ENCODE measurements around the gene MAGI1. TPM values are rescaled to one million over a fixed set of nuclear protein-coding genes. Genes with fewer than 3 reads are reported as not detected.

Gene MAGI1
- total RNA-seq, 6 donors from 2014 or later = 33.0 to 72.9 (median 62.4) TPM

- peaks cover 0 to 10% (median 3%) of the 10 kb centered on the region in 4 donors for H3K4me1 ChIP-seq
- no peaks in the 10 kb centered on the region for H3K9me3 ChIP-seq
- TF ChIP-seq CTCF (IDR thresholded peaks at IDR 0.05) (no peak), POLR2AphosphoS5 (IDR thresholded peaks at IDR 0.05) (no peak), EP300 (IDR thresholded peaks at IDR 0.05) (no peak), POLR2A (IDR thresholded peaks at IDR 0.05) (no peak)
- WGBS, 2 donors = 50 to 80% methylated on average over 1 of the region's 1 CpG
- no peak overlapping the region for H3K4me3 ChIP-seq
- peak in 1 of 2 donors; percentile 81 for ATAC-seq (ENCODE audit: low FRiP score in 2 of 2)
- H3K36me3 ChIP-seq = no peaks in the 10 kb centered on the region
- no peaks in the 10 kb centered on the region for H3K27me3 ChIP-seq
- H3K27ac ChIP-seq = no peak overlapping the region
- DNase-seq = no peak
These were observed 111.1 kb downstream of the MAGI1 start for GRCh38 chr3:65927576-65927975.

GRCh38 chr3:65925254-65925954 lies 113.3 kb downstream of the MAGI1 start:
- WGBS, 2 donors = 61 to 71% methylated on average over 3 of the region's 3 CpGs
- TF ChIP-seq CTCF (IDR thresholded peaks at IDR 0.05) (no peak), POLR2AphosphoS5 (IDR thresholded peaks at IDR 0.05) (no peak)
- DNase-seq = no peak
- Histone ChIP-seq H3K9me3 (no peaks in the 10 kb centered on the region), H3K36me3 (no peaks in the 10 kb centered on the region), H3K4me1 (peaks cover 0 to 10% (median 3%) of the 10 kb centered on the region in 4 donors), H3K27ac (no peak overlapping the region), H3K4me3 (no peak overlapping the region), H3K27me3 (no peaks in the 10 kb centered on the region)
- ATAC-seq (ENCODE audit: low FRiP score in 2 of 2) = no peak

GRCh38 chr3:65924762-65925161 lies 114.0 kb downstream of the MAGI1 start:
- no peak overlapping the region for H3K4me3 ChIP-seq
- ATAC-seq (ENCODE audit: low FRiP score in 2 of 2) (no peak), DNase-seq (no peak)
- H3K27me3 ChIP-seq = no peaks in the 10 kb centered on the region
- H3K27ac ChIP-seq = no peak overlapping the region
- no peaks in the 10 kb centered on the region for H3K36me3 ChIP-seq
- TF ChIP-seq POLR2A (IDR thresholded peaks at IDR 0.05) (no peak), POLR2AphosphoS5 (IDR thresholded peaks at IDR 0.05) (no peak), CTCF (IDR thresholded peaks at IDR 0.05) (no peak), EP300 (IDR thresholded peaks at IDR 0.05) (no peak)
- WGBS, 2 donors = 79 to 88% methylated on average over 4 of the region's 4 CpGs
- peaks cover 0 to 10% (median 4%) of the 10 kb centered on the region in 4 donors for H3K4me1 ChIP-seq
- no peaks in the 10 kb centered on the region for H3K9me3 ChIP-seq

- DNase-seq (no peak), ATAC-seq (ENCODE audit: low FRiP score in 2 of 2) (no peak)
- no peak for TF ChIP-seq POLR2A (IDR thresholded peaks at IDR 0.05)
- TF ChIP-seq CTCF (IDR thresholded peaks at IDR 0.05) = no peak
- no peak for TF ChIP-seq POLR2AphosphoS5 (IDR thresholded peaks at IDR 0.05)
- Histone ChIP-seq H3K4me1 (peaks cover 0 to 5% (median under 1%) of the 10 kb centered on the region in 4 donors), H3K9me3 (no peaks in the 10 kb centered on the region), H3K27me3 (no peaks in the 10 kb centered on the region), H3K4me3 (no peak overlapping the region), H3K36me3 (no peaks in the 10 kb centered on the region), H3K27ac (no peak overlapping the region)
- 91 to 100% methylated on average over 2 of the region's 2 CpGs for WGBS, 2 donors
These were observed 116.3 kb downstream of the MAGI1 start for GRCh38 chr3:65922441-65922840.

- no peak for ATAC-seq (ENCODE audit: low FRiP score in 2 of 2)
- H3K9me3 ChIP-seq = peaks cover 0 to 4% (median 0%) of the 10 kb centered on the region in 4 donors
- no peak overlapping the region for H3K4me3 ChIP-seq
- H3K4me1 ChIP-seq = peaks cover 0 to 3% (median 0%) of the 10 kb centered on the region in 4 donors
- WGBS, 2 donors = 80 to 88% methylated on average over 2 of the region's 2 CpGs
- H3K27ac ChIP-seq = no peak overlapping the region
- TF ChIP-seq POLR2A (IDR thresholded peaks at IDR 0.05) = no peak
- H3K27me3 ChIP-seq = no peaks in the 10 kb centered on the region
- DNase-seq = no peak
- H3K36me3 ChIP-seq = no peaks in the 10 kb centered on the region
These were observed 118.9 kb downstream of the MAGI1 start for GRCh38 chr3:65919826-65920225.
